Transverse colon (tissue), 4 donors: Measurements from ENCODE around the gene TOGARAM2.

Experiments
- CTCF ChIP-seq, 5 experiments: fragments of 200-600 bp in 3 of 5; fragments of 450-650 bp in 2 of 5; sonication (generic) in 3 of 5; IDR thresholded peaks; 1 replicate in 2 of 5; 2 replicates in 3 of 5; pipeline ENCODE4 v1.5.1; 2016 to 2017; ENCODE audit warnings: antibody characterized with exemption in 5 of 5, inconsistent platforms in 3 of 5, mild to moderate bottlenecking in 2 of 5, moderate library complexity in 1 of 5
- POLR2AphosphoS5 ChIP-seq, 3 donors: sonication (generic); formaldehyde crosslinking; IDR thresholded peaks; one replicate each; pipeline ENCODE4 v1.6.1; 2016; ENCODE audit warnings: antibody characterized with exemption in 3 of 3

- no peak for TF ChIP-seq CTCF (IDR thresholded peaks at IDR 0.05)
- no peak for TF ChIP-seq POLR2AphosphoS5 (IDR thresholded peaks at IDR 0.05)
Measured at GRCh38 chr2:29052807-29053206, 71.7 kb downstream of the TOGARAM2 start.
